Kidney (tissue), 14 donors: ENCODE data around the gene TCF4. TPM values are rescaled to one million over a fixed set of nuclear protein-coding genes. Genes with fewer than 3 reads are reported as not detected.

Experiments
- DNase-seq, 5 donors: peaks; one replicate each; pipeline ENCODE4 v3.0.0-alpha.2; 2013 to 2020
- FAIRE-seq: peaks from 2 replicates; lab custom pipeline; 2012; peaks lifted over from hg19 to GRCh38; lab: Jason Lieb, UNC
- H3K27ac ChIP-seq, 2 donors: one replicate each; pipeline ENCODE4 v1.7.0; 2013; ENCODE audit warnings: low read depth in 2 of 2, low read length in 2 of 2, inconsistent platforms in 1 of 2
- H3K27me3 ChIP-seq: one replicate; pipeline ENCODE4 v1.7.1; 2013; ENCODE audit warnings: low read length, inconsistent platforms; ENCODE audit not compliant: control insufficient read depth, insufficient read depth
- H3K36me3 ChIP-seq, 3 donors: one replicate each; pipeline versions ENCODE4 v1.7.0 to v1.7.1; 2013; ENCODE audit warnings: low read length in 3 of 3, control low read depth in 1 of 3, inconsistent platforms in 1 of 3; ENCODE audit not compliant: insufficient read depth in 3 of 3, control insufficient read depth in 2 of 3
- H3K4me1 ChIP-seq, 3 donors: one replicate each; pipeline versions ENCODE4 v1.7.0 to v1.7.1; 2013; ENCODE audit warnings: low read length in 3 of 3, inconsistent platforms in 1 of 3, low read depth in 1 of 3; ENCODE audit not compliant: control insufficient read depth in 2 of 3, insufficient read depth in 2 of 3
- H3K4me3 ChIP-seq, 3 donors: one replicate each; pipeline versions ENCODE4 v1.7.0 to v1.8.1; 2013; ENCODE audit warnings: low read length in 3 of 3, control low read depth in 1 of 3, inconsistent platforms in 1 of 3
- H3K9ac ChIP-seq, 3 donors: one replicate each; pipeline versions ENCODE4 v1.7.0 to v1.7.1; 2013; ENCODE audit warnings: low read length in 3 of 3, control low read depth in 1 of 3, inconsistent platforms in 1 of 3
- H3K9me3 ChIP-seq, 3 donors: one replicate each; pipeline versions ENCODE4 v1.7.0 to v1.7.1; 2013; ENCODE audit warnings: low read length in 3 of 3, control low read depth in 1 of 3, inconsistent platforms in 1 of 3; ENCODE audit not compliant: control insufficient read depth in 2 of 3, insufficient read depth in 1 of 3
- CTCF ChIP-seq: IDR thresholded peaks from 3 replicates; pipeline ENCODE4 v1.5.1; 2012; ENCODE audit warnings: mild to moderate bottlenecking, moderate library complexity, borderline replicate concordance; ENCODE audit not compliant: insufficient read depth; ENCODE audit errors: extremely low read depth
- intact Hi-C: fragments of 100-400 bp; cut with DNase I; formaldehyde crosslinking; loops from one replicate; pipeline ENCODE4 v1.11.1; 2022
- polyA plus RNA-seq: library from polyadenylated mRNA; stranded (reverse); fragments of 350-450 nt; fragmentation: Illumina TruSeq; extraction: RNeasy Lipid Tissue Mini Kit (QIAGEN cat#74804); gene quantifications from one replicate; pipeline ENCODE4 v1.2.3, GENCODE V29; 2014; ENCODE audit warnings: low read depth, low replicate concordance; ENCODE audit not compliant: insufficient read depth
- total RNA-seq: library from RNA; stranded (reverse); fragmentation: NEBNext Ultra II Directional; extraction: Animal tissue kit (Norgen Biotek cat#: 25700); gene quantifications from one replicate; pipeline ENCODE4 v1.2.1, GENCODE V29; 2021
- donor health status: control.
- donor health status: control.
- donor health status: control.
- donor health status: control.
- donor health status: control.
- donor health status: DM: yes; HTN: yes; CAD: no.
- donor health status: Normal renal cell carcinoma (clear cell type).

The TCF4 gene
- total and polyA plus RNA-seq, 2 donors from 2014 or later: 4.4 to 60.3 TPM

GRCh38 chr18:55517055-55517454, 70.9 kb downstream of the TCF4 start:
- Histone ChIP-seq H3K4me3 (no peak overlapping the region), H3K27me3 (no peaks in the 10 kb centered on the region), H3K9me3 (no peaks in the 10 kb centered on the region), H3K36me3 (no peaks in the 10 kb centered on the region), H3K27ac (no peak overlapping the region), H3K9ac (no peak overlapping the region), H3K4me1 (no peaks in the 10 kb centered on the region)
- intact Hi-C loops: no loop called here
- DNase-seq: no peak
- no peak for TF ChIP-seq CTCF
- FAIRE-seq: no peak

- Histone ChIP-seq H3K27me3 (no peaks in the 10 kb centered on the region), H3K4me3 (no peak overlapping the region), H3K4me1 (no peaks in the 10 kb centered on the region), H3K9me3 (no peaks in the 10 kb centered on the region), H3K9ac (no peak overlapping the region), H3K36me3 (no peaks in the 10 kb centered on the region), H3K27ac (no peak overlapping the region)
- FAIRE-seq (no peak), DNase-seq (no peak)
- intact Hi-C loops: no loop called here
- no peak for TF ChIP-seq CTCF
Observed at GRCh38 chr18:55515941-55516710, 71.9 kb downstream of the TCF4 start.

- FAIRE-seq: no peak
- no peak overlapping the region for H3K4me3 ChIP-seq
- no peak overlapping the region for H3K27ac ChIP-seq
- TF ChIP-seq CTCF: no peak
- no peak for DNase-seq
- peaks cover 0 to 1% (median 0%) of the 10 kb centered on the region in 3 donors for H3K4me1 ChIP-seq
- H3K36me3 ChIP-seq: no peaks in the 10 kb centered on the region
- no peaks in the 10 kb centered on the region for H3K27me3 ChIP-seq
- H3K9ac ChIP-seq: no peak overlapping the region
- intact Hi-C loops: no loop called here
- H3K9me3 ChIP-seq: no peaks in the 10 kb centered on the region
Observed at GRCh38 chr18:55515214-55515613, 72.8 kb downstream of the TCF4 start.
